Smooth muscle cell (in vitro differentiated cells): ENCODE results near the gene TNNT3. TPM values are rescaled to one million over a fixed set of nuclear protein-coding genes. Genes with fewer than 3 reads are reported as not detected.

ENCODE experiments used
- DNase-seq: peaks from one replicate; lab custom pipeline; 2025; ENCODE audit not compliant: unreplicated experiment; lab: John Stamatoyannopoulos, UW
- H2AFZ ChIP-seq: fragments of 200-600 bp; sonication (generic); 2 replicates; pipeline ENCODE4 v1.6.0; 2016; ENCODE audit warnings: antibody characterized with exemption, low read depth, mild to moderate bottlenecking
- H3F3A ChIP-seq: fragments of 200-600 bp; sonication (generic); 2 replicates; pipeline ENCODE4 v1.6.0; 2017; ENCODE audit warnings: antibody characterized with exemption, low read depth
- H3K27ac ChIP-seq: fragments of 200-600 bp; sonication (generic); 2 replicates; pipeline ENCODE4 v1.5.1; 2016; ENCODE audit warnings: low read depth, mild to moderate bottlenecking
- H3K27me3 ChIP-seq: fragments of 200-600 bp; sonication (generic); 2 replicates; pipeline ENCODE4 v1.6.1; 2016; ENCODE audit warnings: low read depth, mild to moderate bottlenecking
- H3K36me3 ChIP-seq: fragments of 200-600 bp; sonication (generic); 2 replicates; pipeline ENCODE4 v1.5.1; 2016; ENCODE audit warnings: low read depth
- H3K4me1 ChIP-seq: fragments of 200-600 bp; sonication (generic); 2 replicates; pipeline ENCODE4 v1.5.1; 2016; ENCODE audit warnings: low read depth
- H3K4me2 ChIP-seq: fragments of 200-600 bp; sonication (generic); 2 replicates; pipeline ENCODE4 v1.6.0; 2016; ENCODE audit warnings: mild to moderate bottlenecking
- H3K4me3 ChIP-seq: fragments of 200-600 bp; sonication (generic); 2 replicates; pipeline ENCODE4 v1.5.1; 2016; ENCODE audit warnings: mild to moderate bottlenecking
- H3K79me2 ChIP-seq: fragments of 200-600 bp; sonication (generic); 2 replicates; pipeline ENCODE4 v1.6.0; 2016; ENCODE audit warnings: low read depth, mild to moderate bottlenecking
- H3K9ac ChIP-seq: fragments of 200-600 bp; sonication (generic); 2 replicates; pipeline ENCODE4 v1.6.0; 2016; ENCODE audit warnings: low read depth
- H3K9me3 ChIP-seq: fragments of 200-600 bp; sonication (generic); replicated peaks from 2 replicates; pipeline ENCODE4 v1.5.1; 2016; ENCODE audit warnings: low read depth
- H4K20me1 ChIP-seq: fragments of 200-600 bp; sonication (generic); 2 replicates; pipeline ENCODE4 v1.6.0; 2016; ENCODE audit warnings: low read depth
- WGBS: methylation state at CpG from one replicate; pipeline ENCODE4 v1.1.7; 2016; ENCODE audit warnings: low lambda C conversion rate; 5-methylcytosine and 5-hydroxymethylcytosine counted together
- polyA plus RNA-seq: library from polyadenylated mRNA; unstranded; fragments of >200 nt; fragmentation: Nextera tagmentation; extraction: Ambion mirVana; gene quantifications from 2 replicates; pipeline ENCODE4 v1.2.1, GENCODE V29; 2016
- total RNA-seq: library from RNA; depleted of rRNA; stranded (reverse); fragments of >200 nt; gene quantifications from 2 replicates; pipeline ENCODE4 v1.2.3, GENCODE V29; 2014
- TF ChIP-seq, protein P1 (sequence below): fragments of 200-600 bp; sonication (generic); IDR thresholded peaks from 2 replicates; pipeline ENCODE4 v1.5.1; 2017; ENCODE audit warnings: borderline replicate concordance, mild to moderate bottlenecking, antibody characterized with exemption; ENCODE audit not compliant: insufficient read depth, poor library complexity, severe bottlenecking

TNNT3 gene
- total and polyA plus RNA-seq, 2 experiments from 2014 or later = 0.97 to 1.9 TPM

DNA sequence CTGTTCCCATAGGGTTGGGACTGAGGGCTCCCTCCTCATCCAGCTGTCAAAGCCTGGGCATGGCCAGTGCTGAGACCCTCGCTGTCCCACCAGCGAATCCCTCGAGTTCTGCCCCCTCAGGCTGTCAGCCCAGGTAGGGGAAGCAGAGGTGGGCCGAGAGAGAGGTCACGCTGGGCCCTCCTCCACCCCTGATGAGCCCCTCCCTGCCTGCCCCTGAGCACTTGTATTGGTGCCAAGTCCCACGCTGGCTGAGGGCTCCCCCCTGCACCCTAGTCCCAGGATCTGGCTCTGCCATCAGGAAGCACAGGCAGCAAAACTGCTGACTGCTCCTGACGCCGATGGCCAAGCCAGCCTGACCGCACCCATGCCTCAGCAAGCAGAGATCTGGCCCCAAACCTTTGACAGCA is 31.2 kb upstream of the TNNT3 start:
- H3K4me1 ChIP-seq = no peaks in the 10 kb centered on the region
- DNase-seq = no peak
- H3K27ac ChIP-seq = no peak overlapping the region
- H2AFZ ChIP-seq = no peak overlapping the region
- H3K36me3 ChIP-seq = no peaks in the 10 kb centered on the region
- no peaks in the 10 kb centered on the region for H3F3A ChIP-seq
- TF ChIP-seq, protein P1, sequence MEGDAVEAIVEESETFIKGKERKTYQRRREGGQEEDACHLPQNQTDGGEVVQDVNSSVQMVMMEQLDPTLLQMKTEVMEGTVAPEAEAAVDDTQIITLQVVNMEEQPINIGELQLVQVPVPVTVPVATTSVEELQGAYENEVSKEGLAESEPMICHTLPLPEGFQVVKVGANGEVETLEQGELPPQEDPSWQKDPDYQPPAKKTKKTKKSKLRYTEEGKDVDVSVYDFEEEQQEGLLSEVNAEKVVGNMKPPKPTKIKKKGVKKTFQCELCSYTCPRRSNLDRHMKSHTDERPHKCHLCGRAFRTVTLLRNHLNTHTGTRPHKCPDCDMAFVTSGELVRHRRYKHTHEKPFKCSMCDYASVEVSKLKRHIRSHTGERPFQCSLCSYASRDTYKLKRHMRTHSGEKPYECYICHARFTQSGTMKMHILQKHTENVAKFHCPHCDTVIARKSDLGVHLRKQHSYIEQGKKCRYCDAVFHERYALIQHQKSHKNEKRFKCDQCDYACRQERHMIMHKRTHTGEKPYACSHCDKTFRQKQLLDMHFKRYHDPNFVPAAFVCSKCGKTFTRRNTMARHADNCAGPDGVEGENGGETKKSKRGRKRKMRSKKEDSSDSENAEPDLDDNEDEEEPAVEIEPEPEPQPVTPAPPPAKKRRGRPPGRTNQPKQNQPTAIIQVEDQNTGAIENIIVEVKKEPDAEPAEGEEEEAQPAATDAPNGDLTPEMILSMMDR = no peak
- no peaks in the 10 kb centered on the region for H4K20me1 ChIP-seq
- H3K79me2 ChIP-seq = no peaks in the 10 kb centered on the region
- no peaks in the 10 kb centered on the region for H3K9me3 ChIP-seq
- no peaks in the 10 kb centered on the region for H3K27me3 ChIP-seq
- 89% methylated on average over 9 of the region's 9 CpGs for WGBS
- H3K4me2 ChIP-seq = no peak overlapping the region
- H3K4me3 ChIP-seq = no peak overlapping the region
- no peak overlapping the region for H3K9ac ChIP-seq

DNA sequence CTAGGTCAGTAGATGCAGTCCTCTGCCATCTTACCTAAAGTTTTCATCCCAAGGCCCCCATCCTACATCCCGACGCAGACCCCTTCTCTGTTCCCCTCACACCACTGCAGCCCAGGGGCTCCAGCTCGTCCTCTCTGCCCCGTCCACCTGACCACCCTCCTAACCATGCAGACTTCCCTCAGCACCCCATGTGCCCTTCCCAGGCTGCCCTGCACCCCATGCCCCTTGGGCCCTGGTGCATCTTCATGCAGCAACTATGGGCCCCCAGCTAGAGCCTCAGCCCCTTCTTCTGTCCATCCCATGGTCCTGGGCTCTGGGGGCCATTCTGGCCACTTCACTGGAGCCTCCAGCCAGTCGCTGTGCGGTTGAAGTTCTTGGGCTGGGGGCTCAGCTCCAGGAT is 30.7 kb upstream of the TNNT3 start:
- H3F3A ChIP-seq = no peaks in the 10 kb centered on the region
- no peaks in the 10 kb centered on the region for H3K4me1 ChIP-seq
- DNase-seq = no peak
- H3K27me3 ChIP-seq = no peaks in the 10 kb centered on the region
- H4K20me1 ChIP-seq = no peaks in the 10 kb centered on the region
- 100% methylated on average over 6 of the region's 6 CpGs for WGBS
- no peak overlapping the region for H3K27ac ChIP-seq
- H3K9me3 ChIP-seq = no peaks in the 10 kb centered on the region
- no peak overlapping the region for H3K9ac ChIP-seq
- no peaks in the 10 kb centered on the region for H3K36me3 ChIP-seq
- H3K4me2 ChIP-seq = no peak overlapping the region
- H2AFZ ChIP-seq = no peak overlapping the region
- H3K4me3 ChIP-seq = no peak overlapping the region
- H3K79me2 ChIP-seq = no peaks in the 10 kb centered on the region
- TF ChIP-seq, protein P1 = no peak

DNA sequence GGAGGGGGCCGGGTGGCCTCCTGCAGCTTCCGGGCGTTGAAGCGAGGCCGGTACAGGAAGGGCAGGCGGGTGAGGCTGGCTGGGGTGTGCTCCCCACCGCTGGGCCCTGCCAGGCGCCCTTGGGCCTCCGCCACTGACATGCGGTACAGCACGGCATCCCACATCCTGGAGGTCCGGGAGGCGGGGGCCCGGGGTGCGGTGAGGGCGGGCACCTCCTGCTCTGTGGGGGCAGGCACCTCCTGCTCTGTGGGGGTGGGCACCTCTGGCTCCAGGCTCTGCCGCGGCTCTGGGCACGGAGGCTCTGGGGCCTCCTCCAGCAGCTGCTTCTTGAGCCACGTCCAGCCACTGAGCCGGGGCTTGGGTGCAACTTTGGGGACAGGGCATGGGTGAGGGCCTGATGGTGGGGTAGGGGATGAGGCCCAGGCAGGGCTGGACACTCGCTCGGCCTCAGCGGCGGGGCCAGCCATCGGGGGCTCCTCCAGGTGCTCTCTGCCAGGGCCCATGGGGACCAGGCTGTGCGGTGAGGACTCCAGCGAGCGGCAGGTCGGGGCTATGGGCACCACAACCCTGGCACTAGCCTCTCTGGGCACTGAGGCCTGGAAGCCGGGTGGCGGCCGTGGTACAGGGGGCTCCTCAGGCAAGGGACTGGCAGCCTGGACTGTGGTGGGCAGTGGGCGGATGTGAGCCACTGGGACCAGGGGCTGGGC is 30.1 kb upstream of the TNNT3 start:
- no peaks in the 10 kb centered on the region for H3K4me1 ChIP-seq
- no peak overlapping the region for H3K27ac ChIP-seq
- DNase-seq = no peak
- TF ChIP-seq, protein P1 = no peak
- no peak overlapping the region for H2AFZ ChIP-seq
- H4K20me1 ChIP-seq = no peaks in the 10 kb centered on the region
- H3K4me3 ChIP-seq = no peak overlapping the region
- no peaks in the 10 kb centered on the region for H3K36me3 ChIP-seq
- H3K9ac ChIP-seq = no peak overlapping the region
- no peak overlapping the region for H3K4me2 ChIP-seq
- H3K27me3 ChIP-seq = no peaks in the 10 kb centered on the region
- H3K9me3 ChIP-seq = no peaks in the 10 kb centered on the region
- 92% methylated on average over 31 of the region's 34 CpGs for WGBS
- no peaks in the 10 kb centered on the region for H3K79me2 ChIP-seq
- peaks cover under 1% of the 10 kb centered on the region for H3F3A ChIP-seq
